Neural progenitor cell (in vitro differentiated cells): ENCODE results near the gene ARHGAP5. TPM values are rescaled to one million over a fixed set of nuclear protein-coding genes. Genes with fewer than 3 reads are reported as not detected.
"Not testable (repeated sequence)": the region's sequence is repeated elsewhere in the genome, so short reads cannot be mapped to it uniquely, and the experiment has no call there.

Source experiments
- DNase-seq: peaks from one replicate; pipeline ENCODE4 v3.0.0-alpha.2; 2016; ENCODE audit warnings: low spot score
- H2AFZ ChIP-seq: fragments of 200-600 bp; sonication (generic); replicated peaks from 2 replicates; pipeline ENCODE4 v1.6.1; 2016; ENCODE audit warnings: antibody characterized with exemption
- H3F3A ChIP-seq: fragments of 200-600 bp; sonication (generic); 2 replicates; pipeline ENCODE4 v1.6.1; 2016; ENCODE audit warnings: antibody characterized with exemption, low read depth
- H3K27ac ChIP-seq: fragments of 200-600 bp; sonication (generic); 2 replicates; pipeline ENCODE4 v1.5.1; 2016; ENCODE audit warnings: mild to moderate bottlenecking
- H3K27me3 ChIP-seq: fragments of 200-600 bp; sonication (generic); 2 replicates; pipeline ENCODE4 v1.6.1; 2016; ENCODE audit warnings: mild to moderate bottlenecking, moderate library complexity
- H3K36me3 ChIP-seq: fragments of 200-600 bp; sonication (generic); 2 replicates; pipeline ENCODE4 v1.5.1; 2016
- H3K4me1 ChIP-seq: fragments of 200-600 bp; sonication (generic); 2 replicates; pipeline ENCODE4 v1.6.1; 2016; ENCODE audit warnings: mixed run types
- H3K4me2 ChIP-seq: fragments of 200-600 bp; sonication (generic); 2 replicates; pipeline ENCODE4 v1.6.1; 2016
- H3K4me3 ChIP-seq: fragments of 200-600 bp; sonication (generic); 2 replicates; pipeline ENCODE4 v1.5.1; 2016
- H3K79me2 ChIP-seq: fragments of 200-600 bp; sonication (generic); 2 replicates; pipeline ENCODE4 v1.6.1; 2016; ENCODE audit warnings: low read depth
- H3K9ac ChIP-seq: fragments of 200-600 bp; sonication (generic); 2 replicates; pipeline ENCODE4 v1.6.1; 2016
- H3K9me3 ChIP-seq: fragments of 200-600 bp; sonication (generic); 2 replicates; pipeline ENCODE4 v1.5.1; 2016; ENCODE audit warnings: low read depth
- H4K20me1 ChIP-seq: fragments of 200-600 bp; sonication (generic); 2 replicates; pipeline ENCODE4 v1.6.1; 2016; ENCODE audit warnings: low read depth
- H3K27ac Mint-ChIP-seq: 3 replicates; pipeline ENCODE4 v1.8.0; 2021; ENCODE audit warnings: mixed read lengths
- H3K27me3 Mint-ChIP-seq: 2 replicates; pipeline ENCODE4 v1.8.0; 2022; ENCODE audit warnings: low read depth, mild to moderate bottlenecking, inconsistent platforms, moderate library complexity, mixed read lengths; ENCODE audit not compliant: insufficient read depth
- H3K36me3 Mint-ChIP-seq: 3 replicates; pipeline ENCODE4 v1.8.0; 2021; ENCODE audit warnings: mixed read lengths
- H3K4me1 Mint-ChIP-seq: 3 replicates; pipeline ENCODE4 v1.8.0; 2021; ENCODE audit warnings: mixed read lengths
- H3K4me3 Mint-ChIP-seq: 3 replicates; pipeline ENCODE4 v1.8.0; 2021; ENCODE audit warnings: mild to moderate bottlenecking, moderate library complexity, mixed read lengths
- H3K9me3 Mint-ChIP-seq: 3 replicates; pipeline ENCODE4 v1.8.0; 2020; ENCODE audit warnings: mixed read lengths
- CTCF ChIP-seq: fragments of 200-600 bp; sonication (generic); IDR thresholded peaks from 2 replicates; pipeline ENCODE4 v1.5.1; 2017; ENCODE audit warnings: antibody characterized with exemption, mild to moderate bottlenecking
- EZH2 ChIP-seq: fragments of 200-600 bp; sonication (generic); IDR thresholded peaks from 2 replicates; pipeline ENCODE4 v1.6.1; 2017; ENCODE audit warnings: antibody characterized with exemption, mild to moderate bottlenecking, moderate library complexity
- EZH2phosphoT487 ChIP-seq: fragments of 200-600 bp; sonication (generic); IDR thresholded peaks from 2 replicates; pipeline ENCODE4 v1.6.1; 2017; ENCODE audit warnings: antibody characterized with exemption
- total RNA-seq: library from RNA; depleted of rRNA; stranded (reverse); fragments of >200 nt; gene quantifications from 2 replicates; pipeline ENCODE4 v1.2.3, GENCODE V29; 2015; ENCODE audit warnings: low replicate concordance

Gene ARHGAP5
- total RNA-seq, 1 donor from 2014 or later, result 202 TPM

- H2AFZ ChIP-seq, result no peak overlapping the region
- H3K4me1 Mint-ChIP-seq, result no peaks in the 10 kb centered on the region
- no peaks in the 10 kb centered on the region for H3K4me1 ChIP-seq
- H3K4me2 ChIP-seq, result no peak overlapping the region
- peaks cover 26% of the 10 kb centered on the region for H3K36me3 ChIP-seq
- peaks cover 79% of the 10 kb centered on the region for H3K36me3 Mint-ChIP-seq
- H3K9ac ChIP-seq, result no peak overlapping the region
- no peaks in the 10 kb centered on the region for H3K27me3 ChIP-seq
- peaks cover 42% of the 10 kb centered on the region for H3K9me3 Mint-ChIP-seq
- peaks cover 97% of the 10 kb centered on the region for H3K79me2 ChIP-seq
- no peak overlapping the region for H3K27ac Mint-ChIP-seq
- DNase-seq, result no peak
- TF ChIP-seq EZH2 (no peak), CTCF (no peak), EZH2phosphoT487 (no peak)
- H3F3A ChIP-seq, result no peaks in the 10 kb centered on the region
- no peak overlapping the region for H3K27ac ChIP-seq
- H3K27me3 Mint-ChIP-seq, result peaks cover 2% of the 10 kb centered on the region
- H3K4me3 Mint-ChIP-seq, result no peak overlapping the region
- no peak overlapping the region for H3K4me3 ChIP-seq
- H4K20me1 ChIP-seq, result no peaks in the 10 kb centered on the region
- H3K9me3 ChIP-seq, result no peaks in the 10 kb centered on the region
Observed at GRCh38 chr14:32121536-32121935, 44.4 kb downstream of the ARHGAP5 start.

- peaks cover 2% of the 10 kb centered on the region for H3K27me3 Mint-ChIP-seq
- H3K79me2 ChIP-seq, result peaks cover 100% of the 10 kb centered on the region
- H3F3A ChIP-seq, result no peaks in the 10 kb centered on the region
- TF ChIP-seq CTCF, result no peak
- TF ChIP-seq EZH2, result no peak
- no peak for TF ChIP-seq EZH2phosphoT487
- H3K9me3 Mint-ChIP-seq, result peaks cover 44% of the 10 kb centered on the region
- no peak overlapping the region for H3K4me2 ChIP-seq
- no peaks in the 10 kb centered on the region for H3K27me3 ChIP-seq
- no peak for DNase-seq
- no peaks in the 10 kb centered on the region for H4K20me1 ChIP-seq
- no peak overlapping the region for H2AFZ ChIP-seq
- H3K36me3 ChIP-seq, result peaks cover 27% of the 10 kb centered on the region
- no peak overlapping the region for H3K27ac ChIP-seq
- no peak overlapping the region for H3K9ac ChIP-seq
- no peak overlapping the region for H3K27ac Mint-ChIP-seq
- H3K4me3 Mint-ChIP-seq, result no peak overlapping the region
- no peaks in the 10 kb centered on the region for H3K4me1 ChIP-seq
- H3K9me3 ChIP-seq, result no peaks in the 10 kb centered on the region
- H3K36me3 Mint-ChIP-seq, result peaks cover 78% of the 10 kb centered on the region
- H3K4me1 Mint-ChIP-seq, result no peaks in the 10 kb centered on the region
- H3K4me3 ChIP-seq, result no peak overlapping the region
Observed at GRCh38 chr14:32121948-32122347, 44.8 kb downstream of the ARHGAP5 start.

GRCh38 chr14:32126899-32127730, 50.0 kb downstream of the ARHGAP5 start:
- H3K27me3 Mint-ChIP-seq, H3K4me1 ChIP-seq, H3K27ac Mint-ChIP-seq, H3K4me1 Mint-ChIP-seq, H3K9me3 ChIP-seq, H3F3A ChIP-seq, H3K27ac ChIP-seq, H3K4me3 ChIP-seq, H2AFZ ChIP-seq, H3K27me3 ChIP-seq, H3K4me3 Mint-ChIP-seq, DNase-seq, H4K20me1 ChIP-seq, H3K9ac ChIP-seq, H3K4me2 ChIP-seq: not testable (repeated sequence)
- H3K36me3 Mint-ChIP-seq, result peaks cover 77% of the 10 kb centered on the region
- peaks cover 74% of the 10 kb centered on the region for H3K9me3 Mint-ChIP-seq
- Histone ChIP-seq H3K79me2 (peaks cover 95% of the 10 kb centered on the region), H3K36me3 (peaks cover 37% of the 10 kb centered on the region)

GRCh38 chr14:32127731-32128654, 50.9 kb downstream of the ARHGAP5 start:
- DNase-seq, H3K27ac Mint-ChIP-seq, H3K27me3 Mint-ChIP-seq, H2AFZ ChIP-seq, H4K20me1 ChIP-seq, H3K4me3 ChIP-seq, H3K4me2 ChIP-seq, H3F3A ChIP-seq, H3K27me3 ChIP-seq, H3K4me1 Mint-ChIP-seq, H3K9me3 ChIP-seq, H3K4me3 Mint-ChIP-seq, H3K9ac ChIP-seq, H3K4me1 ChIP-seq, H3K27ac ChIP-seq: not testable (repeated sequence)
- H3K9me3 Mint-ChIP-seq, result peaks cover 71% of the 10 kb centered on the region
- Histone ChIP-seq H3K79me2 (peaks cover 90% of the 10 kb centered on the region), H3K36me3 (peaks cover 37% of the 10 kb centered on the region)
- H3K36me3 Mint-ChIP-seq, result peaks cover 73% of the 10 kb centered on the region
